Pancreas (tissue), 10 donors: ENCODE results near the gene CCDC39. TPM values are rescaled to one million over a fixed set of nuclear protein-coding genes. Genes with fewer than 3 reads are reported as not detected.

Experiments used
- ATAC-seq, 4 donors: fragments of 200-7000 bp; cut with Tn5 transposase; one replicate each; pipeline versions ENCODE4 v1.8.0 to v1.9.1; 2020; ENCODE audit warnings: mild to moderate bottlenecking in 4 of 4, moderate library complexity in 4 of 4
- DNase-seq, 6 donors: peaks; one replicate each; pipeline ENCODE4 v3.0.0-alpha.2; 2020
- FAIRE-seq: peaks from 2 replicates; lab custom pipeline; 2012; peaks lifted over from hg19 to GRCh38; lab: Jason Lieb, UNC
- H3K27ac ChIP-seq, 4 donors: fragments of 200-600 bp; sonication (generic); 1 replicate in 3 of 4; 2 replicates in 1 of 4; pipeline versions ENCODE4 v1.5.0 to v1.8.0; 2020
- H3K27me3 ChIP-seq, 4 donors: fragments of 200-600 bp; one replicate each; pipeline ENCODE4 v1.8.0; 2021
- H3K36me3 ChIP-seq, 3 donors: fragments of 200-600 bp; sonication (generic) in 1 of 3; one replicate each; pipeline versions ENCODE4 v1.5.0 to v1.8.0; 2020 to 2021
- H3K4me1 ChIP-seq, 3 donors: fragments of 200-600 bp; one replicate each; pipeline ENCODE4 v1.8.0; 2021
- H3K4me3 ChIP-seq, 4 donors: fragments of 200-600 bp; sonication (generic) in 2 of 4; one replicate each; pipeline versions ENCODE4 v1.5.0 to v1.8.0; 2020 to 2021
- H3K9me3 ChIP-seq, 4 donors: fragments of 200-600 bp; one replicate each; pipeline ENCODE4 v1.8.0; 2021
- WGBS, 2 donors: extraction: QIAGEN DNeasy Blood & Tissue Kit; methylation state at CpG; one replicate each; pipeline ENCODE4 v1.1.7; 2013; 5-methylcytosine and 5-hydroxymethylcytosine counted together
- intact Hi-C, 3 donors: fragments of 100-400 bp; cut with DNase I; formaldehyde crosslinking; loops; one replicate each; pipeline versions ENCODE4 v1.11.1 to v1.14.2; 2022
- polyA plus RNA-seq, 2 donors: library from polyadenylated mRNA; stranded (reverse); fragments of 200-250 nt; gene quantifications; one replicate each; pipeline ENCODE4 v1.2.3, GENCODE V29; 2013
- total RNA-seq, 6 donors: library from RNA; stranded (reverse); fragmentation: NEBNext Ultra II Directional in 4 of 6; extraction: Animal tissue kit (Norgen Biotek cat#: 25700) in 4 of 6; gene quantifications; one replicate each; pipeline versions ENCODE4 v1.2.1 to v1.2.4, GENCODE V29; 2021 to 2023
- TF ChIP-seq, protein P1 (sequence below), 4 donors: fragments of 200-600 bp; sonication (generic) in 3 of 4; IDR thresholded peaks; one replicate each; pipeline versions ENCODE4 v1.5.0 to v1.8.0; 2021; ENCODE audit warnings: antibody characterized with exemption in 4 of 4
- donor health status: healthy with polysubstance abuse.
- donor health status: DM: no; HTN: no; CAD: no; lungs with moderate emphysema.
- donor health status: DM: no; HTN: no; CAD: no.
- donor health status: control.
- donor health status: control.
- donor health status: Bipolar disorder and iron deficiency.
- donor health status: DM: yes; HTN: yes; CAD: no.
- donor health status: DM: no; HTN: no; CAD: no.
- donor health status: DM: no; HTN: no; CAD: no.
- donor health status: DM: yes; HTN: yes; CAD: no.

CCDC39 gene
- under 1 TPM in 1 of 6 donors, not detected in 5; 0.09 TPM for total RNA-seq
- polyA plus RNA-seq: under 1 TPM in 1 of 2 donors, not detected in 1; 0.16 TPM

DNA sequence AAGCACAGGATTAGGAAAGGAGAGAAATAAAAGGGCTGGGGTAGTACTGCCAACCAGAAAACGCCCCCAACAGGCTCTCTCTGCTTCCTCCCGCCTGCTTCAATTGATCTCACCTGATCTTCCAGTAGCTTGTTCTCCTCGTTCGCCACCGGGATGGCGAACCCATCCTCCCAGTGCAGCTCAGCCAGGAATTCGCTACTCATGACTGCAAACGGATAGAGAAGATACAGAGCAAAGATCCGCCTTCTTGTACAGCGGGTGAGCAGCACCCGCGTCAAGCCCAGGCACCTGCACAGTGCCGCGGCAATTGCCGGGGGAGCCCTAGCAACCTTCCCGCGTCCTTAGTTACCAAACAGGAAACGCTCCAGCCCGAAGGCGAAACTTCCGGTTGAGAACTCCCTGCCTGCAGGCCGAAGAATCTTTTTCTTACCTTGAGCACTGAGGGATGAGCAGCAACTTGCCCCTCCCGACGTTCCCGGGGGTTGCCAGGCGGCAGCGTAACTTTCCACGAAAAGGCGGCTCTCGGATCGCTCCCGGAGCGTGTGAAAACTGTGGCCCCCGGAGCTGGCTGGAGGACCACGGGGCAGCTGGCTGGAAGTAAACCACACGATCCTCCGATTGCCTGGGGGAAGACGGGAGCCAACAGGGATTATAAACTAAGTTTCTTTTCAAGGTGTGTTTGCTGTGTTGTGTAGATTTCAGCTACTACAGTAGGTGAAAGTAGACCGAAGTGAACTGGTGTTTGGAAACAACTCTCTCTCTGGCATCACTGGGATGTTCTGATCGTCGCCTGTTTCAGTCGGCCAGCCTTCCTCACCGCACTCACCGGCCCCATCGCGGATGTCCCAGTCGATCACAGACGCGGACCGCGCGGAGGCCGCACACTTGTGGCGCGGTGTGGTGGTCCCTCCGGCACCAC is at the start of gene CCDC39:
TSS of gene CCDC39 (minus strand) at position 312 of the 919 bp plus-strand sequence. CDS start at position 203, 109 bp downstream.
- H3K36me3 ChIP-seq: no peaks in the 10 kb centered on the region
- WGBS, 2 donors: 0 to 1% methylated on average over 56 of the region's 56 CpGs
- TF ChIP-seq, protein P1, sequence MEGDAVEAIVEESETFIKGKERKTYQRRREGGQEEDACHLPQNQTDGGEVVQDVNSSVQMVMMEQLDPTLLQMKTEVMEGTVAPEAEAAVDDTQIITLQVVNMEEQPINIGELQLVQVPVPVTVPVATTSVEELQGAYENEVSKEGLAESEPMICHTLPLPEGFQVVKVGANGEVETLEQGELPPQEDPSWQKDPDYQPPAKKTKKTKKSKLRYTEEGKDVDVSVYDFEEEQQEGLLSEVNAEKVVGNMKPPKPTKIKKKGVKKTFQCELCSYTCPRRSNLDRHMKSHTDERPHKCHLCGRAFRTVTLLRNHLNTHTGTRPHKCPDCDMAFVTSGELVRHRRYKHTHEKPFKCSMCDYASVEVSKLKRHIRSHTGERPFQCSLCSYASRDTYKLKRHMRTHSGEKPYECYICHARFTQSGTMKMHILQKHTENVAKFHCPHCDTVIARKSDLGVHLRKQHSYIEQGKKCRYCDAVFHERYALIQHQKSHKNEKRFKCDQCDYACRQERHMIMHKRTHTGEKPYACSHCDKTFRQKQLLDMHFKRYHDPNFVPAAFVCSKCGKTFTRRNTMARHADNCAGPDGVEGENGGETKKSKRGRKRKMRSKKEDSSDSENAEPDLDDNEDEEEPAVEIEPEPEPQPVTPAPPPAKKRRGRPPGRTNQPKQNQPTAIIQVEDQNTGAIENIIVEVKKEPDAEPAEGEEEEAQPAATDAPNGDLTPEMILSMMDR (IDR thresholded peaks at IDR 0.05): no peak
- peak within 1 kb of the TSS; percentile 40 to 66 (median 62) for H3K27ac ChIP-seq
- FAIRE-seq (no peak), DNase-seq (peak; percentile 76 to 87 (median 82)), ATAC-seq (peak; percentile 93 to 99 (median 98))
- peaks cover 0 to 7% (median 5%) of the 10 kb centered on the region in 3 donors for H3K4me1 ChIP-seq
- H3K4me3 ChIP-seq: peak within 1 kb of the TSS; percentile 55 to 70 (median 61)
- H3K27me3 ChIP-seq: peaks cover 0 to 6% (median 0%) of the 10 kb centered on the region in 4 donors
- H3K9me3 ChIP-seq: no peaks in the 10 kb centered on the region
- intact Hi-C loops: no loop called here

DNA sequence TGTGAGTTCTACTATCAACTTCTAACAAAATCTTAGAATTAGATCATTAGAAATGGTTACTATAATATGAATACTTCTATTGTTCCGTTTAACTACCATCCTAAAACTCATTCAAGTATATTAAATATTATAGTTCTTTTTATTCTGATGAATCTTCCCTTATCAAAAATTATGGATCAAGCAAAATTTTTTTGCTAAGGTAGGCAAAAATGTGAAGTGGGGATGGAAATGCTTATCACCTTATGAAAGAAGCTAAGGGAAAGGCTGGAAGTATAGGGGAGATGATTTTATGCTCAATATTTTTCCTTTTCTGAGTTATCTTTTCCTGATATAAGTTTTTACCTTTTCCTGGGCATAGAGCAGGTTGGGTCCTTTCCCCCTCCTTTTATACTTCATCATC is 40.7 kb upstream of the CCDC39 start:
- Histone ChIP-seq H3K4me3 (no peak overlapping the region), H3K36me3 (no peaks in the 10 kb centered on the region), H3K4me1 (no peaks in the 10 kb centered on the region), H3K27me3 (no peaks in the 10 kb centered on the region), H3K9me3 (no peaks in the 10 kb centered on the region), H3K27ac (no peak overlapping the region)
- TF ChIP-seq, protein P1 (IDR thresholded peaks at IDR 0.05): no peak
- no peak for FAIRE-seq
- WGBS, 2 donors: 26 to 77% methylated on average over 1 of the region's 1 CpG
- no peak for ATAC-seq
- intact Hi-C loops: no loop called here
- no peak for DNase-seq

DNA sequence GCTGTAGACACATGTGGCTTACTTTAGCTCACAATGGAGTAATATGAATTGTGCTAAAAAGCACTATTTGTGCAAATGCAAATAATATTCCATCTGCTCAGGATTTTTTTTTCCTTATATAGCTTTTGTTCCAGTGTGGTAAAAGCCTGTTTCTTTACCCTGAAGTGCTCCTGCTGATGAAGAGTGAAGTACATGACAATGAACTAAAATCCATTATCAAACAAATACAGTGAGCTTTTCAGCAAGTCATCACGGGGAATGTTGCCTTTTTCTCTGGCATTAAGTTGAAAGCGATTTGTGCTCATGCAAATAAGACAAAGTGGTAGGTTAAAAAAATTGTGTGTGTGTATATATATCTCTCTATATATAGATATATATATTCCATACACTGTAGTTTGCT is 28.6 kb upstream of the CCDC39 start:
- intact Hi-C loops: no loop called here
- WGBS, 2 donors: 19 to 32% methylated on average over 2 of the region's 2 CpGs
- Histone ChIP-seq H3K9me3 (no peaks in the 10 kb centered on the region), H3K36me3 (no peaks in the 10 kb centered on the region), H3K27ac (no peak overlapping the region), H3K4me1 (no peaks in the 10 kb centered on the region), H3K4me3 (no peak overlapping the region), H3K27me3 (no peaks in the 10 kb centered on the region)
- TF ChIP-seq, protein P1 (IDR thresholded peaks at IDR 0.05): no peak
- FAIRE-seq (no peak), ATAC-seq (no peak), DNase-seq (no peak)

DNA sequence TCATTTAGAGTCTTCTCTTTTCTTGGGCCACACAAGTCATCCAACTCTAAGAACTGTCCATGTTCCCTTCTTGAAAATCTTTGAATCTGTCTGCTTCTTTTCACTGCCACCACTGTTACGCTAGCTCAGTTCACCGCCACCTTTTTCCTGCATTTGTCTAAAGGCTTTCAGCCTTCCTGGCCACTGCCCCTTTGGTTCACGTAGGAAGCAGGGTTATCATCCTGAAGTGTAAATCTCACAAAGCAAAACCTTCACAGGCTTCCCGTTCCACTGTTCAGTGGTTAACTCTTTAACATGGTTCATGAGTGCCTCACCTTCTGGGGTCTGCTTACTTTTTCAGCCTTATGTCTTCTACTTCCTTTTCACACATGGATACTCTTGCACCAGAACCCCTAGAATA is 26.3 kb upstream of the CCDC39 start:
- H3K36me3 ChIP-seq: no peaks in the 10 kb centered on the region
- DNase-seq: no peak

More for the DNA sequence above, 26.3 kb upstream of the CCDC39 start:
- 74 to 87% methylated on average over 4 of the region's 4 CpGs for WGBS, 2 donors
- TF ChIP-seq, protein P1 (IDR thresholded peaks at IDR 0.05): no peak
- Histone ChIP-seq H3K4me3 (no peak overlapping the region), H3K27ac (no peak overlapping the region), H3K27me3 (no peaks in the 10 kb centered on the region), H3K9me3 (no peaks in the 10 kb centered on the region), H3K4me1 (no peaks in the 10 kb centered on the region)
- no peak for FAIRE-seq
- ATAC-seq: no peak
- intact Hi-C loops: no loop called here
